Ishikawa (cell line): ENCODE data around the gene GRB10.

Experiments
- CEBPB ChIP-seq: IDR thresholded peaks from 2 replicates; pipeline ENCODE4 v1.6.1; 2012
- CREB1 ChIP-seq: IDR thresholded peaks from 2 replicates; pipeline ENCODE4 v1.6.1; 2012; ENCODE audit warnings: low read depth
- EGR1 ChIP-seq: IDR thresholded peaks from 2 replicates; pipeline ENCODE4 v1.6.1; 2012
- EP300 ChIP-seq: IDR thresholded peaks from 2 replicates; pipeline ENCODE4 v1.6.1; 2012; ENCODE audit warnings: borderline replicate concordance
- FOXM1 ChIP-seq: IDR thresholded peaks from 2 replicates; pipeline ENCODE4 v1.6.1; 2012; ENCODE audit warnings: low read depth, borderline replicate concordance
- MAX ChIP-seq: IDR thresholded peaks from 2 replicates; pipeline ENCODE4 v1.6.1; 2012
- NFIC ChIP-seq: IDR thresholded peaks from 2 replicates; pipeline ENCODE4 v1.6.1; 2012
- RAD21 ChIP-seq: IDR thresholded peaks from 2 replicates; pipeline ENCODE4 v1.6.1; 2012; ENCODE audit warnings: low read depth
- REST ChIP-seq: IDR thresholded peaks from 2 replicates; pipeline ENCODE4 v1.6.1; 2012; ENCODE audit warnings: low read depth, mild to moderate bottlenecking
- TAF1 ChIP-seq: IDR thresholded peaks from 2 replicates; pipeline ENCODE4 v1.6.1; 2012; ENCODE audit warnings: low read depth, mild to moderate bottlenecking
- TCF12 ChIP-seq: IDR thresholded peaks from 2 replicates; pipeline ENCODE4 v1.6.1; 2012; ENCODE audit warnings: low read depth
- TEAD4 ChIP-seq: IDR thresholded peaks from 2 replicates; pipeline ENCODE4 v1.6.1; 2012
- USF1 ChIP-seq: IDR thresholded peaks from 2 replicates; pipeline ENCODE4 v1.6.1; 2012
- YY1 ChIP-seq: IDR thresholded peaks from 2 replicates; pipeline ENCODE4 v1.6.1; 2012; ENCODE audit warnings: low read depth
- ZBTB7A ChIP-seq: IDR thresholded peaks from 2 replicates; pipeline ENCODE4 v1.6.1; 2012; ENCODE audit warnings: low read depth

The GRB10 gene

GRCh38 chr7:50596484-50596883 is 186.2 kb downstream of the GRB10 start:
- TF ChIP-seq RAD21 = no peak
- TF ChIP-seq USF1 = no peak
- no peak for TF ChIP-seq TCF12
- no peak for TF ChIP-seq FOXM1
- no peak for TF ChIP-seq CEBPB
- no peak for TF ChIP-seq MAX
- no peak for TF ChIP-seq TAF1
- TF ChIP-seq TEAD4 = no peak
- no peak for TF ChIP-seq CREB1
- no peak for TF ChIP-seq REST
- TF ChIP-seq YY1 = no peak
- no peak for TF ChIP-seq NFIC
- TF ChIP-seq EP300 = no peak
- no peak for TF ChIP-seq ZBTB7A

GRCh38 chr7:50595491-50596102 is 187.1 kb downstream of the GRB10 start:
- peak; percentile 62 for TF ChIP-seq RAD21
- TF ChIP-seq EGR1 = no peak

- no peak for TF ChIP-seq TCF12
- no peak for TF ChIP-seq TEAD4
- TF ChIP-seq EP300 = no peak
These were observed 187.8 kb downstream of the GRB10 start for GRCh38 chr7:50594734-50595485.

- TF ChIP-seq TEAD4 (no peak), TCF12 (no peak), TAF1 (no peak), CREB1 (no peak), EP300 (no peak), REST (no peak), YY1 (no peak), MAX (no peak), EGR1 (no peak), ZBTB7A (no peak)
These were observed 188.6 kb downstream of the GRB10 start for GRCh38 chr7:50594136-50594535.

- no peak for TF ChIP-seq NFIC
These were observed 189.8 kb downstream of the GRB10 start for GRCh38 chr7:50592940-50593339.

GRCh38 chr7:50591480-50592438 is 190.9 kb downstream of the GRB10 start:
- TF ChIP-seq EGR1 (no peak), NFIC (no peak), YY1 (no peak), ZBTB7A (no peak), TEAD4 (no peak), CEBPB (no peak)
